Osteocyte (in vitro differentiated cells): ENCODE data around the gene APOBEC3H. TPM values are rescaled to one million over a fixed set of nuclear protein-coding genes. Genes with fewer than 3 reads are reported as not detected.
"Not testable (repeated sequence)": the region's sequence is repeated elsewhere in the genome, so short reads cannot be mapped to it uniquely, and the experiment has no call there.

Source experiments
- DNase-seq: peaks from one replicate; pipeline ENCODE4 v3.0.0; 2021; ENCODE audit warnings: mixed read lengths; ENCODE audit not compliant: unreplicated experiment; ENCODE audit errors: extremely low spot score
- H3K27ac Mint-ChIP-seq: one replicate; pipeline ENCODE4 v1.8.0; 2021; ENCODE audit warnings: mild to moderate bottlenecking, mixed read lengths; ENCODE audit not compliant: unreplicated experiment
- H3K27me3 Mint-ChIP-seq: one replicate; pipeline ENCODE4 v1.8.0; 2021; ENCODE audit warnings: mixed read lengths; ENCODE audit not compliant: unreplicated experiment
- H3K36me3 Mint-ChIP-seq: one replicate; pipeline ENCODE4 v1.8.0; 2021; ENCODE audit warnings: mixed read lengths; ENCODE audit not compliant: unreplicated experiment
- H3K4me1 Mint-ChIP-seq: one replicate; pipeline ENCODE4 v1.8.0; 2021; ENCODE audit warnings: mixed read lengths; ENCODE audit not compliant: unreplicated experiment
- H3K4me3 Mint-ChIP-seq: one replicate; pipeline ENCODE4 v1.8.0; 2021; ENCODE audit warnings: mild to moderate bottlenecking, moderate library complexity, mixed read lengths; ENCODE audit not compliant: unreplicated experiment
- H3K9me3 Mint-ChIP-seq: one replicate; pipeline ENCODE4 v1.8.0; 2021; ENCODE audit warnings: mixed read lengths; ENCODE audit not compliant: unreplicated experiment
- CTCF ChIP-seq: fragments of 200-600 bp; sonication (generic); IDR thresholded peaks from 2 replicates; pipeline ENCODE4 v1.5.0; 2021; ENCODE audit warnings: antibody characterized with exemption, mild to moderate bottlenecking, moderate library complexity
- total RNA-seq: library from RNA; stranded (reverse); gene quantifications from 2 replicates; pipeline ENCODE4 v1.2.1, GENCODE V29; 2021

APOBEC3H gene
- total RNA-seq, 1 donor from 2014 or later, result not detected

DNA sequence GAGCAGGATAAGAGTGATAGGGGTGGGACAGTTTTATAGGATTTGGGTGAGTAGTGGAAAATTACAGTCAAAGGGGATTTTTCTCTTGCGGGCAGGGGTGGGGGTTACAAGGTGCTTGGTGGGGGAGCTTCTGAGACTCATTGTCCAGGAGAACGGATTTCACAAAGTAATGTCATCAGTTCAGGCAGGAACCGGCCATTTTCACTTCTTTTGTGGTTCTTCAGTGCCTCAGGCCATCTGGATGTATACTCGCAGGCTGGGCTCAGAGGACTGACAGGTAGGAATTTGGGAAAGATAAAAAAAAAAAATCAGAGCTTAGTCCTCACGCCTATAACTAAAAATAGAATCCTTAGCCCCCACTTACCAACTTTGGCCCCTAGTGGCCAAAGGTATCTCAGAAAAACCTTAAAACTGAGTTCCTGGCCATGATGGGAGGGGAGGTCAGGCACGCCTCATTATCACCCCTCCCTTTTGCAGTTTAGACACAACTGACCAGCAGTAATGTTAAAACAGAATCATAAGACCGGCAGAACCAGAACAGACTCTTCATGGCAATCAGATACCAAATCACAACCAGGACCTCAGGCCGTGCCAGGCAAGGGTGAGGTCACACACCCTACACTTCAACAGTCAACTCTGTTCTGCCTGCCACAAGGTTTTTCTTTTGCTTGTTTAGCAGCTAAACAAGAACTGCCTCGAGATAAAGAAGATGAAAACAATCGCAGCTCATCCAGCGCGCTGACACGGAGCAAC lies 28.8 kb upstream of the APOBEC3H start:
- H3K4me1 Mint-ChIP-seq, result peaks cover 5% of the 10 kb centered on the region
- TF ChIP-seq CTCF, result no peak
- H3K9me3 Mint-ChIP-seq, result no peaks in the 10 kb centered on the region
- H3K4me3 Mint-ChIP-seq, result no peak overlapping the region
- DNase-seq, result no peak
- H3K36me3 Mint-ChIP-seq, result no peaks in the 10 kb centered on the region
- H3K27ac Mint-ChIP-seq, result no peak overlapping the region
- peaks cover 3% of the 10 kb centered on the region for H3K27me3 Mint-ChIP-seq

- TF ChIP-seq CTCF, result no peak
- H3K27ac Mint-ChIP-seq, result no peak overlapping the region
These were observed 26.9 kb upstream of the APOBEC3H start for GRCh38 chr22:39070186-39070585.

GRCh38 chr22:39072581-39072981 lies 24.5 kb upstream of the APOBEC3H start:
- not testable (repeated sequence) for H3K27me3 Mint-ChIP-seq, H3K9me3 Mint-ChIP-seq, H3K36me3 Mint-ChIP-seq, H3K4me1 Mint-ChIP-seq, DNase-seq, H3K27ac Mint-ChIP-seq, H3K4me3 Mint-ChIP-seq

More at GRCh38 chr22:39070186-39070585, 26.9 kb upstream of the APOBEC3H start:
- H3K4me1 Mint-ChIP-seq, result peaks cover 4% of the 10 kb centered on the region
- no peak for DNase-seq
- peaks cover 3% of the 10 kb centered on the region for H3K27me3 Mint-ChIP-seq
- H3K9me3 Mint-ChIP-seq, result no peaks in the 10 kb centered on the region
- no peak overlapping the region for H3K4me3 Mint-ChIP-seq
- no peaks in the 10 kb centered on the region for H3K36me3 Mint-ChIP-seq

DNA sequence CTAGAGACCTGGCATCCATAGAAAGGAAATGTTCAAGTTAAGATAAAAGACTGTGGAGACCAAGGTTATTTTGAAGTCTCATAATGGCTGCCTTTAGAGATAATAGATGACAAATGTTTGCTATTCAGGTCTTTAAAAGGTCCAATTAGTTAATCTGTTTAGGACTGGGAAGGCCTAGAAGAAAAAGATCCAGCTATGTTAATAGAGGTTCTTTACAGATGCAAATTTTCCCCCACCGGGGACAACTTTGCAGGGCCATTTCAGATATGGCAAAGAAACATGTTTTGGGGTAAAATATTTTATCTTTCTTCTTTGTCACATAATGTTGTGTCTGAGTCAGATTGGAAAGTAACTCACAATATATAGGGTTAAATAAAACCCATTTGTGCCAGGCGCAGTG lies 23.1 kb upstream of the APOBEC3H start:
- Mint-ChIP-seq H3K4me3 (no peak overlapping the region), H3K27ac (no peak overlapping the region), H3K9me3 (no peaks in the 10 kb centered on the region), H3K27me3 (peaks cover 3% of the 10 kb centered on the region), H3K4me1 (peaks cover 12% of the 10 kb centered on the region), H3K36me3 (no peaks in the 10 kb centered on the region)
- no peak for TF ChIP-seq CTCF
- DNase-seq, result no peak

DNA sequence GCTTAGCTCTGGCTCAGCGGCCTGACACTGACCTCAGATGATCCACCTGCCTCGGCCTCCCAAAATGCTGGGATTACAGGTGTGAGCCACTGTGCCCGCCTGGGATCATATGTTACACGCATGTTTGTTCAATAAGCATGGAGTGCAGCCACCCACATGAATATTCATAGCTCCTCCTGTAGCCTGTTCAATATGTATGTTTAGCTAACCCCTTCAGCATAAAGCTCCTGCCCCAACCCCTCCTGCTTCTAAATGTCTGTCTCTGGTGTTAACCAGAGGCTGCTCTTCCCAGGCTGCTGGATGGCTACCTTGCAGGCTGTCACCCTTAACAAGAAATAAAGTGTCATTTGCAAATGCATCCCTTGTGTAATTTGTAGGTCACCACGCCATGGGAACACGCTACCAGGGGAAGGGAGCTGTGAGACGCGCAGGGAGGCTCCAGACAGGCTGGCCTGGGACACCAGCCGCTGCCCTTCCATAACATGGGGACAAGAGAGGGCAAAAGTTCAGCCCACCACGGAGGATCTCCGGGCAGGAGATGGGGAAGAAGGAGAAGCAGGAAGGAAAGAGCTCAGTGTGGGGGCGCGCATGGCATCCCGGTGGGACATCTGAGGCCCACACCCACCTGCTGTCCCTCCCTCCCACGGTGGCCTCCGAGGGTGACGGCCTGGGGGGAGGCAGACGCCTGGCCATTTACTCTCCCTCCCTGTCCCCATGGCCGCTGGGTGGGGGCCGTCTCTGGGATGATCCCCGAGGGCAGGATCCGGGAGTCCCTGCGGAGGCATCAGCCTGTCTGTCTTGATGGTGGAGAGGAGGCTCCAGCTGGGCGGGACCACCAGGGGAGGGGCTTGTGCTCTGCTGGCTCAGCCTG lies 20.7 kb upstream of the APOBEC3H start:
- H3K27ac Mint-ChIP-seq, H3K27me3 Mint-ChIP-seq, H3K36me3 Mint-ChIP-seq, H3K9me3 Mint-ChIP-seq, DNase-seq: not testable (repeated sequence)
- Mint-ChIP-seq H3K4me3 (peak overlapping the region; percentile 46), H3K4me1 (peaks cover 12% of the 10 kb centered on the region)

- not testable (repeated sequence) for H3K9me3 Mint-ChIP-seq, DNase-seq, H3K36me3 Mint-ChIP-seq, H3K27me3 Mint-ChIP-seq
- H3K27ac Mint-ChIP-seq, result peak within 1 kb of the TSS; percentile 57
- peaks cover 12% of the 10 kb centered on the region for H3K4me1 Mint-ChIP-seq
- peak within 1 kb of the TSS; percentile 46 for H3K4me3 Mint-ChIP-seq
These were observed 19.8 kb upstream of the APOBEC3H start, which contains the start of gene APOBEC3G for GRCh38 chr22:39077026-39077840. APOBEC3G (plus strand) TSS chr22:39077275; CDS start chr22:39077362, 87 bp downstream.

- not testable (repeated sequence) for H3K27me3 Mint-ChIP-seq, H3K9me3 Mint-ChIP-seq, H3K27ac Mint-ChIP-seq, H3K36me3 Mint-ChIP-seq, DNase-seq, H3K4me3 Mint-ChIP-seq
- peaks cover 12% of the 10 kb centered on the region for H3K4me1 Mint-ChIP-seq
These were observed 19.1 kb upstream of the APOBEC3H start for GRCh38 chr22:39077912-39078311.
